Measurements from ENCODE around the gene PDZD7.

Gene PDZD7

GRCh38 chr10:101000127-101000914, 30.6 kb downstream of the PDZD7 start:
- DNase-seq, result peak in 2 of 3 experiments; percentile 15 to 45

- DNase-seq, result no peak
Measured at GRCh38 chr10:100999742-101000126, 31.2 kb downstream of the PDZD7 start, which contains the start of gene LZTS2. LZTS2 (plus strand) TSS chr10:100999808; CDS start chr10:101002539, 2,731 bp downstream.

- DNase-seq, result peak; percentile 40 to 77 (median 70)
Measured at GRCh38 chr10:100998991-100999741, 31.8 kb downstream of the PDZD7 start.

GRCh38 chr10:100998183-100998990, 32.5 kb downstream of the PDZD7 start:
- peak; percentile 80 to 95 (median 87) for DNase-seq

GRCh38 chr10:100997360-100998182, 33.4 kb downstream of the PDZD7 start:
- DNase-seq, result peak in 2 of 3 experiments; percentile 46 to 72

GRCh38 chr10:100996678-100997359, 34.1 kb downstream of the PDZD7 start:
- DNase-seq, result peak; percentile 10 to 66 (median 59)

- DNase-seq, result no peak
Measured at GRCh38 chr10:100995181-100995580, 35.7 kb downstream of the PDZD7 start.

- DNase-seq, result peak in 1 of 3 experiments; percentile 18
Measured at GRCh38 chr10:100993986-100994708, 36.8 kb downstream of the PDZD7 start.

- no peak for DNase-seq
Measured at GRCh38 chr10:100989088-100989487, 41.8 kb downstream of the PDZD7 start.

GRCh38 chr10:100988166-100988565, 42.8 kb downstream of the PDZD7 start:
- no peak for DNase-seq

GRCh38 chr10:100987685-100988049, 43.3 kb downstream of the PDZD7 start:
- no peak for DNase-seq

GRCh38 chr10:100986952-100987684, 43.8 kb downstream of the PDZD7 start, which contains the start of the genes MRPL43 and TWNK:
MRPL43 (minus strand) TSS chr10:100987497; CDS start chr10:100987443, 54 bp downstream.
TWNK (plus strand) TSS chr10:100987543; CDS start chr10:100988211, 668 bp downstream.
- peak; percentile 57 to 77 (median 77) for DNase-seq

- no peak for DNase-seq
Measured at GRCh38 chr10:100986623-100986951, 44.3 kb downstream of the PDZD7 start.

- DNase-seq, result no peak
Measured at GRCh38 chr10:100985336-100985735, 45.6 kb downstream of the PDZD7 start.

- no peak for DNase-seq
Measured at GRCh38 chr10:100984672-100985177, 46.2 kb downstream of the PDZD7 start.

- no peak for DNase-seq
Measured at GRCh38 chr10:100983868-100984671, 46.9 kb downstream of the PDZD7 start.

GRCh38 chr10:100982916-100983830, 47.8 kb downstream of the PDZD7 start:
- DNase-seq, result no peak

Data from NCI-H1417 (cell line).